H1 (cell line): ENCODE data around the gene YBX3.

Experiments
- ASH2L ChIP-seq: fragments of 200-600, 300-600 bp; sonication (generic); IDR thresholded peaks from one replicate; pipeline ENCODE4 v1.7.1; 2017; ENCODE audit warnings: low read length
- ATF3 ChIP-seq: IDR thresholded peaks from 2 replicates; pipeline ENCODE4 v1.6.1; 2011; ENCODE audit warnings: low read depth, mild to moderate bottlenecking, low read length; ENCODE audit not compliant: insufficient read depth
- HDAC2 ChIP-seq, 2 experiments: fragments of 300-600 bp in 1 of 2; sonication (generic) in 1 of 2; IDR thresholded peaks; 2 replicates each; pipeline ENCODE4 v1.6.1; 2011 to 2012; ENCODE audit warnings: low read depth in 2 of 2, low read length in 2 of 2, mild to moderate bottlenecking in 2 of 2, moderate library complexity in 2 of 2, borderline replicate concordance in 1 of 2, inconsistent platforms in 1 of 2
- JUN ChIP-seq: IDR thresholded peaks from 2 replicates; pipeline ENCODE4 v1.6.1; 2011; ENCODE audit warnings: low read depth, mild to moderate bottlenecking, improper control_type of control experiment, low read length
- POLR2A ChIP-seq, 2 experiments: IDR thresholded peaks; 1 replicate in 1 of 2; 2 replicates in 1 of 2; pipeline ENCODE4 v1.6.1; 2011; ENCODE audit warnings: low read depth in 2 of 2, low read length in 2 of 2, mild to moderate bottlenecking in 2 of 2; ENCODE audit errors: control extremely low read depth in 1 of 2
- POLR2AphosphoS5 ChIP-seq: IDR thresholded peaks from 2 replicates; pipeline ENCODE4 v1.6.1; 2011; ENCODE audit warnings: low read depth, low read length
- SUZ12 ChIP-seq: fragments of 200-600 bp; sonication (generic); IDR thresholded peaks from 2 replicates; pipeline ENCODE4 v1.6.1; 2012; ENCODE audit warnings: mild to moderate bottlenecking, inconsistent platforms, low read length, moderate library complexity, mixed read lengths
- TCF12 ChIP-seq: IDR thresholded peaks from 2 replicates; pipeline ENCODE4 v1.6.1; 2011; ENCODE audit warnings: low read depth, mild to moderate bottlenecking, low read length
- ZNF274 ChIP-seq: IDR thresholded peaks from 2 replicates; pipeline ENCODE4 v1.7.0; 2012; ENCODE audit warnings: low read length, borderline replicate concordance; ENCODE audit errors: extremely low read depth
- TF ChIP-seq, protein P1 (sequence below): IDR thresholded peaks from 2 replicates; pipeline ENCODE4 v1.6.1; 2012; ENCODE audit warnings: inconsistent platforms
- TF ChIP-seq, protein P2 (sequence below), 3 experiments: IDR thresholded peaks; 1 replicate in 2 of 3; 2 replicates in 1 of 3; pipeline versions ENCODE4 v1.5.1 to v1.6.1; 2011; ENCODE audit warnings: low read length in 3 of 3, mild to moderate bottlenecking in 3 of 3, inconsistent platforms in 2 of 3, low read depth in 1 of 3, moderate library complexity in 1 of 3; ENCODE audit not compliant: insufficient read depth in 1 of 3; ENCODE audit errors: control extremely low read depth in 1 of 3

GRCh38 chr12:10759657-10760056 lies 36.5 kb upstream of the YBX3 start:
- TF ChIP-seq POLR2A (IDR thresholded peaks at IDR 0.05; ENCODE audit: control extremely low read depth in 1 of 2, low read depth in 2 of 2, low read length in 2 of 2) (no peak), ATF3 (no peak), TCF12 (no peak), HDAC2 (IDR thresholded peaks at IDR 0.05; ENCODE audit: borderline replicate concordance in 1 of 2, low read depth in 2 of 2, low read length in 2 of 2) (no peak), POLR2AphosphoS5 (no peak), JUN (no peak), SUZ12 (no peak), ASH2L (no peak), ZNF274 (no peak)
- TF ChIP-seq, protein P1, sequence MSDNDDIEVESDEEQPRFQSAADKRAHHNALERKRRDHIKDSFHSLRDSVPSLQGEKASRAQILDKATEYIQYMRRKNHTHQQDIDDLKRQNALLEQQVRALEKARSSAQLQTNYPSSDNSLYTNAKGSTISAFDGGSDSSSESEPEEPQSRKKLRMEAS = no peak
- TF ChIP-seq, protein P2, sequence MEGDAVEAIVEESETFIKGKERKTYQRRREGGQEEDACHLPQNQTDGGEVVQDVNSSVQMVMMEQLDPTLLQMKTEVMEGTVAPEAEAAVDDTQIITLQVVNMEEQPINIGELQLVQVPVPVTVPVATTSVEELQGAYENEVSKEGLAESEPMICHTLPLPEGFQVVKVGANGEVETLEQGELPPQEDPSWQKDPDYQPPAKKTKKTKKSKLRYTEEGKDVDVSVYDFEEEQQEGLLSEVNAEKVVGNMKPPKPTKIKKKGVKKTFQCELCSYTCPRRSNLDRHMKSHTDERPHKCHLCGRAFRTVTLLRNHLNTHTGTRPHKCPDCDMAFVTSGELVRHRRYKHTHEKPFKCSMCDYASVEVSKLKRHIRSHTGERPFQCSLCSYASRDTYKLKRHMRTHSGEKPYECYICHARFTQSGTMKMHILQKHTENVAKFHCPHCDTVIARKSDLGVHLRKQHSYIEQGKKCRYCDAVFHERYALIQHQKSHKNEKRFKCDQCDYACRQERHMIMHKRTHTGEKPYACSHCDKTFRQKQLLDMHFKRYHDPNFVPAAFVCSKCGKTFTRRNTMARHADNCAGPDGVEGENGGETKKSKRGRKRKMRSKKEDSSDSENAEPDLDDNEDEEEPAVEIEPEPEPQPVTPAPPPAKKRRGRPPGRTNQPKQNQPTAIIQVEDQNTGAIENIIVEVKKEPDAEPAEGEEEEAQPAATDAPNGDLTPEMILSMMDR (IDR thresholded peaks at IDR 0.05; ENCODE audit: control extremely low read depth in 1 of 3, insufficient read depth in 1 of 3, low read depth in 1 of 3, low read length in 3 of 3) = no peak
